Pancreas (tissue), 10 donors: ENCODE data around the gene PAPPA. TPM values are rescaled to one million over a fixed set of nuclear protein-coding genes. Genes with fewer than 3 reads are reported as not detected.

Experiments
- ATAC-seq, 4 donors: fragments of 200-7000 bp; cut with Tn5 transposase; one replicate each; pipeline versions ENCODE4 v1.8.0 to v1.9.1; 2020; ENCODE audit warnings: mild to moderate bottlenecking in 4 of 4, moderate library complexity in 4 of 4
- DNase-seq, 6 donors: peaks; one replicate each; pipeline ENCODE4 v3.0.0-alpha.2; 2020
- FAIRE-seq: peaks from 2 replicates; lab custom pipeline; 2012; peaks lifted over from hg19 to GRCh38; lab: Jason Lieb, UNC
- H3K27ac ChIP-seq, 4 donors: fragments of 200-600 bp; sonication (generic); 1 replicate in 3 of 4; 2 replicates in 1 of 4; pipeline versions ENCODE4 v1.5.0 to v1.8.0; 2020
- H3K27me3 ChIP-seq, 4 donors: fragments of 200-600 bp; one replicate each; pipeline ENCODE4 v1.8.0; 2021
- H3K36me3 ChIP-seq, 3 donors: fragments of 200-600 bp; sonication (generic) in 1 of 3; one replicate each; pipeline versions ENCODE4 v1.5.0 to v1.8.0; 2020 to 2021
- H3K4me1 ChIP-seq, 3 donors: fragments of 200-600 bp; one replicate each; pipeline ENCODE4 v1.8.0; 2021
- H3K4me3 ChIP-seq, 4 donors: fragments of 200-600 bp; sonication (generic) in 2 of 4; one replicate each; pipeline versions ENCODE4 v1.5.0 to v1.8.0; 2020 to 2021
- H3K9me3 ChIP-seq, 4 donors: fragments of 200-600 bp; one replicate each; pipeline ENCODE4 v1.8.0; 2021
- CTCF ChIP-seq, 4 donors: fragments of 200-600 bp; sonication (generic) in 3 of 4; IDR thresholded peaks; one replicate each; pipeline versions ENCODE4 v1.5.0 to v1.8.0; 2021; ENCODE audit warnings: antibody characterized with exemption in 4 of 4
- WGBS, 2 donors: extraction: QIAGEN DNeasy Blood & Tissue Kit; methylation state at CpG; one replicate each; pipeline ENCODE4 v1.1.7; 2013; 5-methylcytosine and 5-hydroxymethylcytosine counted together
- intact Hi-C, 3 donors: fragments of 100-400 bp; cut with DNase I; formaldehyde crosslinking; loops; one replicate each; pipeline versions ENCODE4 v1.11.1 to v1.14.2; 2022
- polyA plus RNA-seq, 2 donors: library from polyadenylated mRNA; stranded (reverse); fragments of 200-250 nt; gene quantifications; one replicate each; pipeline ENCODE4 v1.2.3, GENCODE V29; 2013
- total RNA-seq, 6 donors: library from RNA; stranded (reverse); fragmentation: NEBNext Ultra II Directional in 4 of 6; extraction: Animal tissue kit (Norgen Biotek cat#: 25700) in 4 of 6; gene quantifications; one replicate each; pipeline versions ENCODE4 v1.2.1 to v1.2.4, GENCODE V29; 2021 to 2023
- donor health status: healthy with polysubstance abuse.
- donor health status: DM: no; HTN: no; CAD: no; lungs with moderate emphysema.
- donor health status: DM: no; HTN: no; CAD: no.
- donor health status: control.
- donor health status: control.
- donor health status: Bipolar disorder and iron deficiency.
- donor health status: DM: yes; HTN: yes; CAD: no.
- donor health status: DM: no; HTN: no; CAD: no.
- donor health status: DM: no; HTN: no; CAD: no.
- donor health status: DM: yes; HTN: yes; CAD: no.

Gene PAPPA
- total and polyA plus RNA-seq, 8 donors: 0.11 to 3.4 (median 0.76) TPM

- WGBS, 2 donors: 86 to 90% methylated on average over 2 of the region's 2 CpGs
- DNase-seq (no peak), ATAC-seq (no peak), FAIRE-seq (no peak)
- Histone ChIP-seq H3K27ac (no peak overlapping the region), H3K36me3 (no peaks in the 10 kb centered on the region), H3K9me3 (peaks cover 0 to 6% (median 0%) of the 10 kb centered on the region in 4 donors), H3K27me3 (no peaks in the 10 kb centered on the region), H3K4me3 (no peak overlapping the region), H3K4me1 (peaks cover 0 to 5% (median 3%) of the 10 kb centered on the region in 3 donors)
- TF ChIP-seq CTCF (IDR thresholded peaks at IDR 0.05): no peak
- intact Hi-C loops: loop anchor here in 1 of 3 donors (10.0 kb wide), 1 partner anchor 67 kb away; no protein-coding TSS in a partner anchor
These were observed 298.0 kb downstream of the PAPPA start for GRCh38 chr9:116451500-116452115.
